Measurements from ENCODE around the gene NPB. TPM values are rescaled to one million over a fixed set of nuclear protein-coding genes. Genes with fewer than 3 reads are reported as not detected.

Gene NPB
- total and polyA plus RNA-seq, 4 donors: 0.15 to 0.92 (median 0.55) TPM

GRCh38 chr17:81931557-81932332 lies 29.7 kb downstream of the NPB start:
- H3K4me1 ChIP-seq (ENCODE audit: control insufficient read depth in 4 of 4, insufficient read depth in 4 of 4, low read length in 3 of 4): peaks cover 5 to 28% (median 14%) of the 10 kb centered on the region in 4 donors
- no peak for TF ChIP-seq FOXA2 (IDR thresholded peaks at IDR 0.05)
- TF ChIP-seq GABPA (IDR thresholded peaks at IDR 0.05 in 1 of 2, conservative IDR thresholded peaks at IDR 0.05 in 1 of 2): no peak
- TF ChIP-seq, protein P1, sequence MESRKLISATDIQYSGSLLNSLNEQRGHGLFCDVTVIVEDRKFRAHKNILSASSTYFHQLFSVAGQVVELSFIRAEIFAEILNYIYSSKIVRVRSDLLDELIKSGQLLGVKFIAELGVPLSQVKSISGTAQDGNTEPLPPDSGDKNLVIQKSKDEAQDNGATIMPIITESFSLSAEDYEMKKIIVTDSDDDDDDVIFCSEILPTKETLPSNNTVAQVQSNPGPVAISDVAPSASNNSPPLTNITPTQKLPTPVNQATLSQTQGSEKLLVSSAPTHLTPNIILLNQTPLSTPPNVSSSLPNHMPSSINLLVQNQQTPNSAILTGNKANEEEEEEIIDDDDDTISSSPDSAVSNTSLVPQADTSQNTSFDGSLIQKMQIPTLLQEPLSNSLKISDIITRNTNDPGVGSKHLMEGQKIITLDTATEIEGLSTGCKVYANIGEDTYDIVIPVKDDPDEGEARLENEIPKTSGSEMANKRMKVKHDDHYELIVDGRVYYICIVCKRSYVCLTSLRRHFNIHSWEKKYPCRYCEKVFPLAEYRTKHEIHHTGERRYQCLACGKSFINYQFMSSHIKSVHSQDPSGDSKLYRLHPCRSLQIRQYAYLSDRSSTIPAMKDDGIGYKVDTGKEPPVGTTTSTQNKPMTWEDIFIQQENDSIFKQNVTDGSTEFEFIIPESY (IDR thresholded peaks at IDR 0.05): no peak
- no peak for TF ChIP-seq RXRA (IDR thresholded peaks at IDR 0.05)
- TF ChIP-seq, protein P2, sequence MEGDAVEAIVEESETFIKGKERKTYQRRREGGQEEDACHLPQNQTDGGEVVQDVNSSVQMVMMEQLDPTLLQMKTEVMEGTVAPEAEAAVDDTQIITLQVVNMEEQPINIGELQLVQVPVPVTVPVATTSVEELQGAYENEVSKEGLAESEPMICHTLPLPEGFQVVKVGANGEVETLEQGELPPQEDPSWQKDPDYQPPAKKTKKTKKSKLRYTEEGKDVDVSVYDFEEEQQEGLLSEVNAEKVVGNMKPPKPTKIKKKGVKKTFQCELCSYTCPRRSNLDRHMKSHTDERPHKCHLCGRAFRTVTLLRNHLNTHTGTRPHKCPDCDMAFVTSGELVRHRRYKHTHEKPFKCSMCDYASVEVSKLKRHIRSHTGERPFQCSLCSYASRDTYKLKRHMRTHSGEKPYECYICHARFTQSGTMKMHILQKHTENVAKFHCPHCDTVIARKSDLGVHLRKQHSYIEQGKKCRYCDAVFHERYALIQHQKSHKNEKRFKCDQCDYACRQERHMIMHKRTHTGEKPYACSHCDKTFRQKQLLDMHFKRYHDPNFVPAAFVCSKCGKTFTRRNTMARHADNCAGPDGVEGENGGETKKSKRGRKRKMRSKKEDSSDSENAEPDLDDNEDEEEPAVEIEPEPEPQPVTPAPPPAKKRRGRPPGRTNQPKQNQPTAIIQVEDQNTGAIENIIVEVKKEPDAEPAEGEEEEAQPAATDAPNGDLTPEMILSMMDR (IDR thresholded peaks at IDR 0.05; ENCODE audit: low read depth, low read length, missing input control): no peak
- no peak for TF ChIP-seq HNF4A (conservative IDR thresholded peaks at IDR 0.05)
- TF ChIP-seq YY1 (IDR thresholded peaks at IDR 0.05): no peak
- TF ChIP-seq ATF3 (IDR thresholded peaks at IDR 0.05): no peak
- TF ChIP-seq FOXA1 (IDR thresholded peaks at IDR 0.05): no peak
- no peak for TF ChIP-seq EGR1 (IDR thresholded peaks at IDR 0.05; ENCODE audit: low read depth in 2 of 2)
- no peak for TF ChIP-seq JUND (IDR thresholded peaks at IDR 0.05)
- TF ChIP-seq SP1 (IDR thresholded peaks at IDR 0.05): no peak
- TF ChIP-seq REST (IDR thresholded peaks at IDR 0.05): no peak
- TF ChIP-seq NR2F2 (IDR thresholded peaks at IDR 0.05): no peak
- no peak for TF ChIP-seq HNF4G (IDR thresholded peaks at IDR 0.05)
- TF ChIP-seq RAD21 (IDR thresholded peaks at IDR 0.05): no peak
- TF ChIP-seq, protein P3, sequence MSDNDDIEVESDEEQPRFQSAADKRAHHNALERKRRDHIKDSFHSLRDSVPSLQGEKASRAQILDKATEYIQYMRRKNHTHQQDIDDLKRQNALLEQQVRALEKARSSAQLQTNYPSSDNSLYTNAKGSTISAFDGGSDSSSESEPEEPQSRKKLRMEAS (IDR thresholded peaks at IDR 0.05): no peak
- no peak overlapping the region for H3K27ac ChIP-seq (ENCODE audit: low read depth in 1 of 2, low read length in 2 of 2)
- WGBS: 62% methylated on average over 15 of the region's 15 CpGs
- no peak overlapping the region for H3K4me3 ChIP-seq (ENCODE audit: low read depth in 1 of 3, low read length in 3 of 3)
- DNase-seq (ENCODE audit: low spot score): no peak
- H3K9me3 ChIP-seq (ENCODE audit: control insufficient read depth in 4 of 4, low read length in 3 of 4): no peaks in the 10 kb centered on the region
- no peaks in the 10 kb centered on the region for H3K27me3 ChIP-seq (ENCODE audit: control insufficient read depth in 4 of 4, insufficient read depth in 4 of 4, low read length in 3 of 4)
- H3K9ac ChIP-seq (ENCODE audit: low read depth in 1 of 2, low read length in 2 of 2): no peak overlapping the region
- no peaks in the 10 kb centered on the region for H3K36me3 ChIP-seq (ENCODE audit: control insufficient read depth in 4 of 4, insufficient read depth in 3 of 4, low read depth in 1 of 4, low read length in 3 of 4)

All from liver (tissue), 9 donors.